Cardiac muscle cell (in vitro differentiated cells and primary cell): ENCODE measurements around the gene MARCHF2. TPM values are rescaled to one million over a fixed set of nuclear protein-coding genes. Genes with fewer than 3 reads are reported as not detected.

Source experiments
- DNase-seq, 2 donors: peaks; one replicate each; pipeline versions ENCODE4 v3.0.0 to v3.0.0-alpha.2; 2010 to 2017; ENCODE audit warnings: low read depth in 1 of 2, low spot score in 1 of 2
- H3K27ac ChIP-seq: fragments of 200-600 bp; sonication (generic); 2 replicates; pipeline ENCODE4 v1.5.1; 2016
- H3K27me3 ChIP-seq: fragments of 200-600 bp; sonication (generic); 2 replicates; pipeline ENCODE4 v1.6.0; 2016; ENCODE audit warnings: control low read depth
- H3K36me3 ChIP-seq: fragments of 200-600 bp; sonication (generic); 2 replicates; pipeline ENCODE4 v1.5.1; 2016; ENCODE audit warnings: control low read depth
- H3K4me1 ChIP-seq: fragments of 200-600 bp; sonication (generic); 2 replicates; pipeline ENCODE4 v1.8.1; 2017; ENCODE audit warnings: low read depth, mild to moderate bottlenecking, mixed run types
- H3K4me3 ChIP-seq: fragments of 200-600 bp; sonication (generic); 2 replicates; pipeline ENCODE4 v1.5.1; 2016; ENCODE audit warnings: mild to moderate bottlenecking
- H3K9me3 ChIP-seq: fragments of 200-600 bp; sonication (generic); 2 replicates; pipeline ENCODE4 v1.5.1; 2017; ENCODE audit warnings: low read depth, mild to moderate bottlenecking, control low read depth
- polyA plus RNA-seq: library from polyadenylated mRNA; unstranded; fragments of >200 nt; fragmentation: Nextera tagmentation; extraction: Ambion mirVana; gene quantifications from 2 replicates; pipeline ENCODE4 v1.2.1, GENCODE V29; 2016
- total RNA-seq: library from RNA; depleted of rRNA; stranded (reverse); fragments of >200 nt; gene quantifications from 2 replicates; pipeline ENCODE4 v1.2.3, GENCODE V29; 2016
- TF ChIP-seq, protein P1 (sequence below): IDR thresholded peaks from 2 replicates; pipeline ENCODE4 v1.5.1; 2012; ENCODE audit warnings: low read depth, mild to moderate bottlenecking, low read length

The MARCHF2 gene, protein sequence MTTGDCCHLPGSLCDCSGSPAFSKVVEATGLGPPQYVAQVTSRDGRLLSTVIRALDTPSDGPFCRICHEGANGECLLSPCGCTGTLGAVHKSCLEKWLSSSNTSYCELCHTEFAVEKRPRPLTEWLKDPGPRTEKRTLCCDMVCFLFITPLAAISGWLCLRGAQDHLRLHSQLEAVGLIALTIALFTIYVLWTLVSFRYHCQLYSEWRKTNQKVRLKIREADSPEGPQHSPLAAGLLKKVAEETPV
- total RNA-seq (118 and 139 TPM in 2 replicates), polyA plus RNA-seq (49.4 and 63.8 TPM in 2 replicates)

DNA sequence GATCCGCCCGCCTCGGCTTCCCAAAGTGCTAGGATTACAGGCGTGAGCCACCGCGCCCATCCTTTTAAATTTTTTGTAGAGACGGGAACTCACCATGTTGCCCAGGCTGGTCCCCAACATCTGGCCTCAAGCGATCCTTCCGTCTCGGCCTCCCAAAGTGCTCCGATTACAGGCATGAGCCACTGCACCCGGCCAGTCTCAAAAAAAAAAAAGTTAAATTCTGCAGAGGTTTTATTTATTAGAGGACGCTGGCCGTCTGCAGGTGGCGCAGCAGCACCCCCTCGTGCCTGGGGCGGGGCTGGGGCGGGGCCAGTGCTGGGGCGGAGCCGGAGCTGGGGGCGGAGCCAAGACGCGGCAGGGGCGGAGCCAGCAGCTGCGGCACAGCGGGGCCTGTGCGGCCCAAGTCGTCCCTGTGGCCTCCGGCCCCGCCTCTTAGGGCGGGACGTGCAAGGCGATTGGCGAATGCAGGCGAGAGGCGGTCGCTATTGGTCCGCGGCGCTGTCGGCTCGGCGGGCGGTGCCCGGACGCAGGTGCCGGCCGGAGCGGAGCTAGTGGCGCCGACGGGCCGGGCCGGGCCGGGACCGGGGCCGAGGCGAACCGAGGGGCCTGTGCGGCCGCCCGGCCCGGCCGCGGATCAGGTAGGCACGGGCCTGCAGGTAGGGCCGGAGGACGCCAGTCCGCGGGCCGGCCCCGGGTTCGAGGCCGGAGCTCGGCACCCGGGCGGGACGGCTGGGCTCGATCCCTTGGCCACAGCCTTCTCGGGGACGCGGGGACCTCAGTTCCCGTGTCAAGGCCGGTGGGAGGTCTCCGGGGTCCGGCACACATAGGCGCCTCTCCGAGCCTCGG is at the start of gene MARCHF2:
Gene MARCHF2, plus strand, starts transcription at position 523 of the 846 bp plus-strand sequence. CDS start 8,536 bp downstream, outside the sequence.
- H3K4me1 ChIP-seq: peaks cover 2% of the 10 kb centered on the region
- no peaks in the 10 kb centered on the region for H3K27me3 ChIP-seq
- H3K9me3 ChIP-seq: no peaks in the 10 kb centered on the region
- H3K36me3 ChIP-seq: no peaks in the 10 kb centered on the region
- DNase-seq: peak; percentile 97 to 99
- H3K27ac ChIP-seq: no peak within 1 kb of the TSS
- H3K4me3 ChIP-seq: peak within 1 kb of the TSS; percentile 79
- TF ChIP-seq, protein P1, sequence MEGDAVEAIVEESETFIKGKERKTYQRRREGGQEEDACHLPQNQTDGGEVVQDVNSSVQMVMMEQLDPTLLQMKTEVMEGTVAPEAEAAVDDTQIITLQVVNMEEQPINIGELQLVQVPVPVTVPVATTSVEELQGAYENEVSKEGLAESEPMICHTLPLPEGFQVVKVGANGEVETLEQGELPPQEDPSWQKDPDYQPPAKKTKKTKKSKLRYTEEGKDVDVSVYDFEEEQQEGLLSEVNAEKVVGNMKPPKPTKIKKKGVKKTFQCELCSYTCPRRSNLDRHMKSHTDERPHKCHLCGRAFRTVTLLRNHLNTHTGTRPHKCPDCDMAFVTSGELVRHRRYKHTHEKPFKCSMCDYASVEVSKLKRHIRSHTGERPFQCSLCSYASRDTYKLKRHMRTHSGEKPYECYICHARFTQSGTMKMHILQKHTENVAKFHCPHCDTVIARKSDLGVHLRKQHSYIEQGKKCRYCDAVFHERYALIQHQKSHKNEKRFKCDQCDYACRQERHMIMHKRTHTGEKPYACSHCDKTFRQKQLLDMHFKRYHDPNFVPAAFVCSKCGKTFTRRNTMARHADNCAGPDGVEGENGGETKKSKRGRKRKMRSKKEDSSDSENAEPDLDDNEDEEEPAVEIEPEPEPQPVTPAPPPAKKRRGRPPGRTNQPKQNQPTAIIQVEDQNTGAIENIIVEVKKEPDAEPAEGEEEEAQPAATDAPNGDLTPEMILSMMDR: peak; percentile 51

DNA sequence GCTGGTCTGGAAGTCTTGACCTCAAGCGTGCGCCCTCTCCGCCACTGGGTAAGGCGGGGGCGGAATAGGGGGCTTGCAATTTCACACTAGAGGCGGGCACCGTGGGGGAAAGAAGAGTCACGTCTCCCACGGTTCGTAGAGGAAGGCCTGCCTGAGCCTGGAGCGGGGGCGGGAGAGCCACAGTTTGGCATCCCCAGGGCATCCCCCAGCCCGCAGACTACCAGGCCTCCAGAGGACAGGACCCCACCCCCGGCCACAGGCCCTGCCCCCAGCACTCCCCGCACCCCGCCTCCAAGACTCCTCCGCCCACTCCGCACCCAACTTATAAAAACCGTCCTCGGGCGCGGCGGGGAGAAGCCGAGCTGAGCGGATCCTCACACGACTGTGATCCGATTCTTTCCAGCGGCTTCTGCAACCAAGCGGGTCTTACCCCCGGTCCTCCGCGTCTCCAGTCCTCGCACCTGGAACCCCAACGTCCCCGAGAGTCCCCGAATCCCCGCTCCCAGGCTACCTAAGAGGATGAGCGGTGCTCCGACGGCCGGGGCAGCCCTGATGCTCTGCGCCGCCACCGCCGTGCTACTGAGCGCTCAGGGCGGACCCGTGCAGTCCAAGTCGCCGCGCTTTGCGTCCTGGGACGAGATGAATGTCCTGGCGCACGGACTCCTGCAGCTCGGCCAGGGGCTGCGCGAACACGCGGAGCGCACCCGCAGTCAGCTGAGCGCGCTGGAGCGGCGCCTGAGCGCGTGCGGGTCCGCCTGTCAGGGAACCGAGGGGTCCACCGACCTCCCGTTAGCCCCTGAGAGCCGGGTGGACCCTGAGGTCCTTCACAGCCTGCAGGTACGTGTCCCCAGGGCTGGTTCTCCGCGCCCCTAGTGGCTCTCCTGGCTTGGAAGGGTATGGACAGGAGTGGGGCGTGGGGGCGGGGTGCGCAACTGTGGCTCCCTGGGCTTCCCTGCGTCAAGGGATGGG is 49.0 kb upstream of the MARCHF2 start, which contains the start of gene ANGPTL4:
Gene ANGPTL4, plus strand, starts transcription at position 353 of the 969 bp plus-strand sequence. Its CDS starts 167 bp downstream, at position 520.
- peak within 1 kb of the TSS; percentile 41 for H3K4me3 ChIP-seq
- H3K27ac ChIP-seq: no peak within 1 kb of the TSS

DNA sequence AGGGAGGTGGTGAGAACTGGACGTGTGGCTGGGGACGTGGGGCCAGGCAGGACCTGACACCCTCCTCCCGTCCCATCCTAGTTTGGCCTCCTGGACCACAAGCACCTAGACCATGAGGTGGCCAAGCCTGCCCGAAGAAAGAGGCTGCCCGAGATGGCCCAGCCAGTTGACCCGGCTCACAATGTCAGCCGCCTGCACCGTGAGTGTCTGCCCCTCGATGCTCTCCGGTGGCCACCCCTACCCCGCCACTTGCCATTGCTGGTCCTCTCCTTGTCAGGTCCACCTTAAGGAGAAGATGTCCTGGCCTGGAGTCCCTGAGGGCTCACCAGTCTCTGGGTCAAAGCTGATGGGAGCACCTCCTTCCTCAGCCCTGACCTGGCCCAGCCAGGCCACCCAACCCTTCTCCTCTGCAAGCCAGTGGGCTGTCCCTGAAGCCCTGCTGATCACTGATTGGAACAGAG is 47.0 kb upstream of the MARCHF2 start:
- no peak overlapping the region for H3K27ac ChIP-seq
- H3K4me1 ChIP-seq: peaks cover 11% of the 10 kb centered on the region
- H3K27me3 ChIP-seq: peaks cover 3% of the 10 kb centered on the region

More for the DNA sequence above, 49.0 kb upstream of the MARCHF2 start, which contains the start of gene ANGPTL4:
- Histone ChIP-seq H3K4me1 (peaks cover 11% of the 10 kb centered on the region), H3K27me3 (peaks cover 3% of the 10 kb centered on the region), H3K36me3 (no peaks in the 10 kb centered on the region), H3K9me3 (no peaks in the 10 kb centered on the region)
- TF ChIP-seq, protein P1: peak; percentile 29
- DNase-seq: peak; percentile 66 to 92

DNA sequence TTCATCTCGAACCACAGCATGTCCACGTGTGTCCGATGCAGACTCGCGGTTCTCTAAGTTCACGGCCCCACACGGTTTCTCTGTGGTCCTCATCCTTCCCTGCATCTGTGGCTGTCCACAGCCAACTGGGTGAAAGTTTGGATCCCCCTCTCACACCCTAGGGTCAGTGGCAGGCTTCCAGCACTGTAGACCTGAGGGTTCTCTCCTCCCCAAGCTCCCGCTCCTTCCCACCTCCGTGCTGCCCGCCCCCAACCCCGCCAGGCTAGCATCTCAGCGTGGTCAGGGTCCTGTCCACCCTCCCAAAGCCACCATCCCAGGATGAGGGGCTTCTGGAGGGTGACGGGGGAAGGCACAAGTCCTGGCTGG is 46.2 kb upstream of the MARCHF2 start:
- Histone ChIP-seq H3K4me1 (peaks cover 7% of the 10 kb centered on the region), H3K4me3 (no peak overlapping the region), H3K27ac (no peak overlapping the region), H3K36me3 (no peaks in the 10 kb centered on the region), H3K27me3 (peaks cover 3% of the 10 kb centered on the region), H3K9me3 (no peaks in the 10 kb centered on the region)
- TF ChIP-seq, protein P1: no peak
- peak in 1 of 2 donors; percentile 95 for DNase-seq

More for the DNA sequence above, 47.0 kb upstream of the MARCHF2 start:
- H3K4me3 ChIP-seq: no peak overlapping the region
- TF ChIP-seq, protein P1: no peak
- peak in 1 of 2 donors; percentile 26 for DNase-seq
- H3K9me3 ChIP-seq: no peaks in the 10 kb centered on the region
- no peaks in the 10 kb centered on the region for H3K36me3 ChIP-seq
